Panc1 (cell line): ENCODE measurements around the gene ONECUT1. TPM values are rescaled to one million over a fixed set of nuclear protein-coding genes. Genes with fewer than 3 reads are reported as not detected.

Experiments
- ATAC-seq: fragments of 200-7000 bp; cut with Tn5 transposase; 2 replicates; pipeline ENCODE4 v1.9.1; 2020; ENCODE audit warnings: mild to moderate bottlenecking, moderate library complexity
- BruUV-seq: library from RNA; stranded (reverse); fragments of 400-500 nt; replicated peaks from 2 replicates; lab custom pipeline; 2021; lab: Mats Ljungman, UMichigan
- CTCF ChIA-PET: fragments of 300-600 bp; sonication (Branson Sonifier 250); formaldehyde crosslinking; loops from one replicate; lab custom pipeline; 2022; ENCODE audit warnings: antibody characterized with exemption; lab: Charles Lee
- POLR2A ChIA-PET: fragments of 300-600 bp; sonication (Branson Sonifier 250); formaldehyde crosslinking; loops from one replicate; lab custom pipeline; 2022; ENCODE audit warnings: antibody characterized with exemption; lab: Charles Lee
- DNase-seq: peaks from one replicate; pipeline ENCODE4 v3.0.0-alpha.2; 2010; ENCODE audit warnings: low read depth, low spot score
- H3K27ac ChIP-seq: 2 replicates; pipeline ENCODE4 v1.5.1; 2011; ENCODE audit warnings: mild to moderate bottlenecking, low read length, inconsistent platforms
- H3K27me3 ChIP-seq: fragments of 200-500 bp; sonication (Bioruptor generic); 2 replicates; pipeline ENCODE4 v1.6.0; 2014; ENCODE audit warnings: low read length, inconsistent platforms; ENCODE audit not compliant: control insufficient read depth, insufficient read depth
- H3K36me3 ChIP-seq: fragments of 200-500 bp; sonication (Bioruptor generic); 2 replicates; pipeline ENCODE4 v1.5.1; 2014; ENCODE audit warnings: inconsistent platforms, mild to moderate bottlenecking, low read length, moderate library complexity; ENCODE audit not compliant: control insufficient read depth, insufficient read depth
- H3K4me1 ChIP-seq: 2 replicates; pipeline ENCODE4 v1.5.1; 2011; ENCODE audit warnings: inconsistent platforms, mild to moderate bottlenecking, low read length, moderate library complexity; ENCODE audit not compliant: control insufficient read depth, insufficient read depth
- H3K4me3 ChIP-seq, 2 experiments: 2 replicates each; pipeline ENCODE4 v1.5.1; 2011 to 2012; ENCODE audit warnings: low read depth in 2 of 2, low read length in 2 of 2, mild to moderate bottlenecking in 2 of 2, inconsistent platforms in 1 of 2, moderate library complexity in 1 of 2
- H3K9me3 ChIP-seq: fragments of 200-500 bp; sonication (Bioruptor generic); 2 replicates; pipeline ENCODE4 v1.5.1; 2014; ENCODE audit warnings: low read depth, mild to moderate bottlenecking, inconsistent platforms, low read length, moderate library complexity; ENCODE audit not compliant: control insufficient read depth, insufficient read depth
- CTCF ChIP-seq: fragments of 450-650 bp; IDR thresholded peaks from 2 replicates; pipeline ENCODE4 v1.5.1; 2017; ENCODE audit warnings: mild to moderate bottlenecking
- POLR2AphosphoS5 ChIP-seq: IDR thresholded peaks from 2 replicates; pipeline ENCODE4 v1.6.1; 2012; ENCODE audit warnings: mild to moderate bottlenecking, low read depth, low read length, moderate library complexity
- REST ChIP-seq, 2 experiments: IDR thresholded peaks; 2 replicates each; pipeline ENCODE4 v1.6.1; 2011 to 2012; ENCODE audit warnings: low read depth in 2 of 2, control low read depth in 1 of 2, low read length in 1 of 2, mild to moderate bottlenecking in 1 of 2, moderate library complexity in 1 of 2; ENCODE audit not compliant: insufficient read depth in 1 of 2
- SIN3A ChIP-seq: IDR thresholded peaks from 2 replicates; pipeline ENCODE4 v1.6.1; 2012; ENCODE audit warnings: low read depth, mild to moderate bottlenecking, low read length, moderate library complexity, borderline replicate concordance; ENCODE audit not compliant: insufficient read depth
- TCF7L2 ChIP-seq: IDR thresholded peaks from 2 replicates; pipeline ENCODE4 v1.6.1; 2011; ENCODE audit warnings: mild to moderate bottlenecking, low read depth, low read length, inconsistent platforms
- in situ Hi-C: cut with HindIII; loops from 2 replicates; pipeline ENCODE4 v1.10.0; 2016; ENCODE audit warnings: low sequenced_read_pairs, low pct_unique_long_range_greater_than_20kb
- intact Hi-C: fragments of 100-400 bp; cut with micrococcal nuclease; formaldehyde crosslinking; loops from one replicate; pipeline ENCODE4 v1.10.0; 2022; ENCODE audit not compliant: unreplicated experiment
- total RNA-seq: library from RNA; stranded (reverse); gene quantifications from one replicate; pipeline ENCODE4 v1.2.1, GENCODE V29; 2021; ENCODE audit not compliant: unreplicated experiment

ONECUT1 gene
- total RNA-seq, 1 experiment from 2014 or later: 0.18 TPM

GRCh38 chr15:52715411-52715810, 74.7 kb downstream of the ONECUT1 start:
- CTCF ChIA-PET: no interaction called here
- no peak for TF ChIP-seq POLR2AphosphoS5
- TF ChIP-seq REST (IDR thresholded peaks at IDR 0.05; ENCODE audit: insufficient read depth in 1 of 2, low read depth in 2 of 2, low read length in 1 of 2): no peak
- no peak for TF ChIP-seq CTCF
- TF ChIP-seq TCF7L2: no peak
- TF ChIP-seq SIN3A: no peak
- H3K4me1 ChIP-seq: no peaks in the 10 kb centered on the region
- no peaks in the 10 kb centered on the region for H3K27me3 ChIP-seq
- H3K4me3 ChIP-seq: no peak overlapping the region
- H3K36me3 ChIP-seq: no peaks in the 10 kb centered on the region
- intact Hi-C loops (no loop called here), in situ Hi-C loops (no loop called here)
- no peak overlapping the region for H3K27ac ChIP-seq
- ATAC-seq (no peak), DNase-seq (no peak)
- POLR2A ChIA-PET: no interaction called here
- BruUV-seq: no TSS peak
- H3K9me3 ChIP-seq: no peaks in the 10 kb centered on the region

DNA sequence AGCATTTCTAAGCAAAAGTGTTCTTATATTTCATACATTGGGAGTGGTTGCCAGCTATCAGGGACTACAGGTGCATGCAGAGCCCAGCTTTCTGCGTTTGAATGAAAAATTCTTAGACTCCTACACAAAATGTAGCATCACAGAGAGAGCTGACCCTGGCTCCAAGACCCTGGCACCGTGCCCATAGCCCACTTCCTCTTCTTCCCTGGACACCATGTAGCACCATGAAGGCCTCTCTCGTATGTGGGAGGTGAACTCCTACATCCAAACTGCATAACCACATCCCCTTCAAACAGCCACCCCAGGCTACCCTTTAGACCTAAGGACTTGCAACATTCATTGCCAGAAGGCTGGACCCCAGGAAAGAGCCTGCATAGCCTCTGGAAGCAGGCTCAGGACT, 75.2 kb downstream of the ONECUT1 start:
- BruUV-seq: no TSS peak
- Histone ChIP-seq H3K9me3 (no peaks in the 10 kb centered on the region), H3K27me3 (no peaks in the 10 kb centered on the region), H3K4me3 (no peak overlapping the region), H3K36me3 (no peaks in the 10 kb centered on the region), H3K4me1 (no peaks in the 10 kb centered on the region), H3K27ac (no peak overlapping the region)
- in situ Hi-C loops: no loop called here
- TF ChIP-seq SIN3A (no peak), TCF7L2 (no peak), REST (IDR thresholded peaks at IDR 0.05; ENCODE audit: insufficient read depth in 1 of 2, low read depth in 2 of 2, low read length in 1 of 2) (no peak), CTCF (no peak), POLR2AphosphoS5 (no peak)
- ATAC-seq (no peak), DNase-seq (no peak)
- CTCF ChIA-PET: no interaction called here
- POLR2A ChIA-PET: no interaction called here
- intact Hi-C loops: no loop called here
